ENCODE measurements around the gene ARHGEF19. TPM values are rescaled to one million over a fixed set of nuclear protein-coding genes. Genes with fewer than 3 reads are reported as not detected.
A peak's percentile ranks its signal among the peaks of the same experiment; 100 is the strongest.
"Not testable (repeated sequence)": the region's sequence is repeated elsewhere in the genome, so short reads cannot be mapped to it uniquely, and the experiment has no call there.

The ARHGEF19 gene
- total and polyA plus RNA-seq, 8 donors, result 3.5 to 20.1 (median 9.5) TPM

- Histone ChIP-seq H3K4me3 (no peak overlapping the region), H3K4me1 (peaks cover 0 to 16% (median 0%) of the 10 kb centered on the region in 4 donors), H3K27me3 (no peaks in the 10 kb centered on the region), H3K27ac (no peak overlapping the region), H3K36me3 (peaks cover 16 to 37% (median 35%) of the 10 kb centered on the region in 4 donors), H3K9me3 (no peaks in the 10 kb centered on the region)
- 88 to 98% (median 93%) methylated on average over 3 of the region's 3 CpGs for WGBS, 5 donors
- DNase-seq, result no peak
- TF ChIP-seq EP300 (IDR thresholded peaks at IDR 0.05), result no peak
- TF ChIP-seq, protein P1, sequence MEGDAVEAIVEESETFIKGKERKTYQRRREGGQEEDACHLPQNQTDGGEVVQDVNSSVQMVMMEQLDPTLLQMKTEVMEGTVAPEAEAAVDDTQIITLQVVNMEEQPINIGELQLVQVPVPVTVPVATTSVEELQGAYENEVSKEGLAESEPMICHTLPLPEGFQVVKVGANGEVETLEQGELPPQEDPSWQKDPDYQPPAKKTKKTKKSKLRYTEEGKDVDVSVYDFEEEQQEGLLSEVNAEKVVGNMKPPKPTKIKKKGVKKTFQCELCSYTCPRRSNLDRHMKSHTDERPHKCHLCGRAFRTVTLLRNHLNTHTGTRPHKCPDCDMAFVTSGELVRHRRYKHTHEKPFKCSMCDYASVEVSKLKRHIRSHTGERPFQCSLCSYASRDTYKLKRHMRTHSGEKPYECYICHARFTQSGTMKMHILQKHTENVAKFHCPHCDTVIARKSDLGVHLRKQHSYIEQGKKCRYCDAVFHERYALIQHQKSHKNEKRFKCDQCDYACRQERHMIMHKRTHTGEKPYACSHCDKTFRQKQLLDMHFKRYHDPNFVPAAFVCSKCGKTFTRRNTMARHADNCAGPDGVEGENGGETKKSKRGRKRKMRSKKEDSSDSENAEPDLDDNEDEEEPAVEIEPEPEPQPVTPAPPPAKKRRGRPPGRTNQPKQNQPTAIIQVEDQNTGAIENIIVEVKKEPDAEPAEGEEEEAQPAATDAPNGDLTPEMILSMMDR (IDR thresholded peaks at IDR 0.05), result no peak
- no peak for TF ChIP-seq POLR2AphosphoS5 (IDR thresholded peaks at IDR 0.05)
- TF ChIP-seq POLR2A (IDR thresholded peaks at IDR 0.05), result no peak
- intact Hi-C loops (cut with DNase I; ENCODE audit: low total_unique reads), result loop anchor here (10.0 kb wide), 1 partner anchor 87 kb away; no protein-coding TSS in a partner anchor
Measured at GRCh38 chr1:16257968-16258367, 45.5 kb upstream of the ARHGEF19 start.

DNA sequence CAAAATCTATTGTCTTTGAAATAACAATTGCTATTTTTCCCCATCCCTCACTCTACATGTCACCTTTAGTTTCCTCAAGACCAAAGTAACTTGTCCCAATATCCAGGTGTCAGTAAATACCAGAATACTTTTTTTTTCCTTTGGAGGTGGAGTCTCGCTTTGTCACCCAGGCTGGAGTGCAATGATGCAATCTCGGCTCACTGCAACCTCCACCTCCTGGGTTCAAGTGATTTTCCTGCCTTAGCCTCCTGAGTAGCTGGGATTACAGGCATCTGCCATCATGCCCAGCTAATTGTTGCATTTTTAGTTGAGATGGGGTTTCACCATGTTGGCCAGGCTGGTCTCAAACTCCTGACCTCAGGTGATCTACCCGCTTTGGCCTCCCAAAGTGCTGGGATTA lies 45.1 kb upstream of the ARHGEF19 start:
- H3K4me1 ChIP-seq, result peaks cover 0 to 16% (median 0%) of the 10 kb centered on the region in 4 donors
- H3K36me3 ChIP-seq, result peaks cover 16 to 41% (median 39%) of the 10 kb centered on the region in 4 donors
- not testable (repeated sequence) for H3K4me3 ChIP-seq, H3K27me3 ChIP-seq, H3K27ac ChIP-seq, H3K9me3 ChIP-seq, DNase-seq
- 88 to 98% (median 95%) methylated on average over 3 of the region's 3 CpGs for WGBS, 5 donors
- intact Hi-C loops (cut with DNase I; ENCODE audit: low total_unique reads), result loop anchor here (10.0 kb wide), 1 partner anchor 87 kb away; no protein-coding TSS in a partner anchor

GRCh38 chr1:16256478-16256877 lies 44.0 kb upstream of the ARHGEF19 start:
- Histone ChIP-seq H3K27me3 (no peaks in the 10 kb centered on the region), H3K4me1 (peaks cover 0 to 18% (median 5%) of the 10 kb centered on the region in 4 donors), H3K27ac (no peak overlapping the region), H3K36me3 (peaks cover 22 to 52% (median 50%) of the 10 kb centered on the region in 4 donors), H3K9me3 (no peaks in the 10 kb centered on the region), H3K4me3 (no peak overlapping the region)
- intact Hi-C loops (cut with DNase I; ENCODE audit: low total_unique reads), result loop anchor here (10.0 kb wide), 1 partner anchor 88 kb away; no protein-coding TSS in a partner anchor
- no peak for DNase-seq
- TF ChIP-seq POLR2AphosphoS5 (IDR thresholded peaks at IDR 0.05), result no peak
- no peak for TF ChIP-seq POLR2A (IDR thresholded peaks at IDR 0.05)
- no peak for TF ChIP-seq EP300 (IDR thresholded peaks at IDR 0.05)
- TF ChIP-seq, protein P1 (IDR thresholded peaks at IDR 0.05), result no peak
- WGBS, 5 donors, result 82 to 91% (median 89%) methylated on average over 4 of the region's 4 CpGs

DNA sequence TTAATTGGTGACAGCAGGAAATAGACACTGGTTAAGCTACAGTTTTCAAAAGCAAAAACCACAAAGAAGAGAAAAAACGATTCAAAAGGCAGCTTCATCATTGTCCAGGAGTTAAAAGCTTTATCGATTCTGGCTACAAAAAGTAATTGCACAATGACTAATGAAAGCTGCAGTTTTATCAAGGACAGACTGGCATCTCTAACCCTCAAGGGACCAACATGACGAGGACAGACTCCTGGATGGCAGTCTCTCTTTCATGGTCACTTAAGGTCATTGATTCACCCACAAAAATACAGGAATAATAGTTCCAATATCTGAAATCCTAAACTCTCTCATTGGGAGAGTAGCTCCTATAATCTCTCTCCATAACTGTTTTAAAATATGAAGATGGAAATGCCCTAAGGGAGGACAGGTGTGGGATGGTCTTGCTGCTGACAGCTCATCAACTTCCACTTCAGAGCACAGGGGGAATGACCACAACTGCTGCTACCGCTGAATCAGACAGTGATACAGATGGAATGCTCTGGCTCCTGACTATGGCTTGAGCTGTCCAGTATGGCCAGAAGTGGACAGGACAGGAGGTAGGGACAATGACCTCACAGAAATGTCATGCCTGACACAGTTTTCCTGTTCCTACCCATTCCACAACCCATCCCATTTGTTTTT lies 41.9 kb upstream of the ARHGEF19 start:
- Histone ChIP-seq H3K36me3 (peaks cover 29 to 61% (median 59%) of the 10 kb centered on the region in 4 donors), H3K27ac (peak overlapping the region in 1 of 5 donors; percentile 39), H3K9me3 (no peaks in the 10 kb centered on the region), H3K4me3 (no peak overlapping the region), H3K27me3 (no peaks in the 10 kb centered on the region), H3K4me1 (peaks cover 18 to 30% (median 24%) of the 10 kb centered on the region in 4 donors)
- TF ChIP-seq, protein P1 (IDR thresholded peaks at IDR 0.05), result no peak
- TF ChIP-seq EP300 (IDR thresholded peaks at IDR 0.05), result no peak
- TF ChIP-seq POLR2AphosphoS5 (IDR thresholded peaks at IDR 0.05), result no peak
- no peak for TF ChIP-seq POLR2A (IDR thresholded peaks at IDR 0.05)
- DNase-seq, result no peak
- WGBS, 5 donors, result 72 to 84% (median 77%) methylated on average over 4 of the region's 4 CpGs
- intact Hi-C loops (cut with DNase I; ENCODE audit: low total_unique reads), result loop anchor here (10.0 kb wide), 1 partner anchor 90 kb away; no protein-coding TSS in a partner anchor

Data from stomach (tissue), 9 donors.